OCI-LY3 (cell line): ENCODE measurements around the gene PCDHB2.
"Not testable (repeated sequence)": the region's sequence is repeated elsewhere in the genome, so short reads cannot be mapped to it uniquely, and the experiment has no call there.

ENCODE experiments used
- EZH2phosphoT487 ChIP-seq: fragments of 200-600 bp; shearing (Covaris generic); IDR thresholded peaks from 2 replicates; pipeline ENCODE4 v1.6.1; 2018; ENCODE audit warnings: antibody characterized with exemption, mixed run types, low read depth
- TF ChIP-seq, protein P1 (sequence below): fragments of 200-600, 300-600 bp; sonication (generic); IDR thresholded peaks from 2 replicates; pipeline ENCODE4 v1.5.1; 2014; ENCODE audit warnings: antibody characterized with exemption, low read length, low read depth

DNA sequence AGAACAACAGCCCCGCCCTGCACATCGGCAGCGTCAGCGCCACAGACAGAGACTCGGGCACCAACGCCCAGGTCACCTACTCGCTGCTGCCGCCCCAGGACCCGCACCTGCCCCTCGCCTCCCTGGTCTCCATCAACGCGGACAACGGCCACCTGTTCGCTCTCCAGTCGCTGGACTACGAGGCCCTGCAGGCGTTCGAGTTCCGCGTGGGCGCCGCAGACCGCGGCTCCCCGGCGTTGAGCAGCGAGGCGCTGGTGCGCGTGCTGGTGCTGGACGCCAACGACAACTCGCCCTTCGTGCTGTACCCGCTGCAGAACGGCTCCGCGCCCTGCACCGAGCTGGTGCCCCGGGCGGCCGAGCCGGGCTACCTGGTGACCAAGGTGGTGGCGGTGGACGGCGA lies 1.8 kb downstream of the PCDHB2 start:
- TF ChIP-seq, protein P1, sequence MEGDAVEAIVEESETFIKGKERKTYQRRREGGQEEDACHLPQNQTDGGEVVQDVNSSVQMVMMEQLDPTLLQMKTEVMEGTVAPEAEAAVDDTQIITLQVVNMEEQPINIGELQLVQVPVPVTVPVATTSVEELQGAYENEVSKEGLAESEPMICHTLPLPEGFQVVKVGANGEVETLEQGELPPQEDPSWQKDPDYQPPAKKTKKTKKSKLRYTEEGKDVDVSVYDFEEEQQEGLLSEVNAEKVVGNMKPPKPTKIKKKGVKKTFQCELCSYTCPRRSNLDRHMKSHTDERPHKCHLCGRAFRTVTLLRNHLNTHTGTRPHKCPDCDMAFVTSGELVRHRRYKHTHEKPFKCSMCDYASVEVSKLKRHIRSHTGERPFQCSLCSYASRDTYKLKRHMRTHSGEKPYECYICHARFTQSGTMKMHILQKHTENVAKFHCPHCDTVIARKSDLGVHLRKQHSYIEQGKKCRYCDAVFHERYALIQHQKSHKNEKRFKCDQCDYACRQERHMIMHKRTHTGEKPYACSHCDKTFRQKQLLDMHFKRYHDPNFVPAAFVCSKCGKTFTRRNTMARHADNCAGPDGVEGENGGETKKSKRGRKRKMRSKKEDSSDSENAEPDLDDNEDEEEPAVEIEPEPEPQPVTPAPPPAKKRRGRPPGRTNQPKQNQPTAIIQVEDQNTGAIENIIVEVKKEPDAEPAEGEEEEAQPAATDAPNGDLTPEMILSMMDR = not testable (repeated sequence)
- TF ChIP-seq EZH2phosphoT487 = not testable (repeated sequence)
